Fibroblast of mammary gland (primary cell): ENCODE results near the gene ATP13A4.

Experiments
- DNase-seq: peaks from one replicate; pipeline ENCODE4 v3.0.0-alpha.2; 2010; ENCODE audit warnings: low read depth
- H3K4me3 ChIP-seq: 2 replicates; pipeline ENCODE4 v1.5.1; 2011; ENCODE audit warnings: low read depth, mild to moderate bottlenecking, low read length, moderate library complexity; ENCODE audit not compliant: control insufficient read depth
- CTCF ChIP-seq: conservative IDR thresholded peaks from 2 replicates; pipeline ENCODE4 v1.5.1; 2011; ENCODE audit warnings: low read depth, low read length, inconsistent platforms; ENCODE audit not compliant: control insufficient read depth, insufficient read depth

ATP13A4 gene

GRCh38 chr3:193465992-193466608 lies 88.6 kb downstream of the ATP13A4 start:
- TF ChIP-seq CTCF: no peak
- H3K4me3 ChIP-seq: no peak overlapping the region
- DNase-seq: no peak

- no peak for TF ChIP-seq CTCF
- no peak overlapping the region for H3K4me3 ChIP-seq
- DNase-seq: no peak
Observed at GRCh38 chr3:193464889-193465288, 89.8 kb downstream of the ATP13A4 start.

GRCh38 chr3:193457526-193457925 lies 97.2 kb downstream of the ATP13A4 start:
- DNase-seq: no peak
- H3K4me3 ChIP-seq: no peak overlapping the region
- no peak for TF ChIP-seq CTCF

- no peak for DNase-seq
- no peak overlapping the region for H3K4me3 ChIP-seq
- peak; percentile 25 for TF ChIP-seq CTCF
Observed at GRCh38 chr3:193452338-193452737, 102.4 kb downstream of the ATP13A4 start.

- H3K4me3 ChIP-seq: no peak overlapping the region
- no peak for DNase-seq
- TF ChIP-seq CTCF: no peak
Observed at GRCh38 chr3:193451902-193452301, 102.8 kb downstream of the ATP13A4 start.

- TF ChIP-seq CTCF: no peak
- DNase-seq: no peak
- H3K4me3 ChIP-seq: no peak overlapping the region
Observed at GRCh38 chr3:193446965-193447602, 107.6 kb downstream of the ATP13A4 start.
